Measurements from ENCODE around the gene STK17B.

Gene STK17B

DNA sequence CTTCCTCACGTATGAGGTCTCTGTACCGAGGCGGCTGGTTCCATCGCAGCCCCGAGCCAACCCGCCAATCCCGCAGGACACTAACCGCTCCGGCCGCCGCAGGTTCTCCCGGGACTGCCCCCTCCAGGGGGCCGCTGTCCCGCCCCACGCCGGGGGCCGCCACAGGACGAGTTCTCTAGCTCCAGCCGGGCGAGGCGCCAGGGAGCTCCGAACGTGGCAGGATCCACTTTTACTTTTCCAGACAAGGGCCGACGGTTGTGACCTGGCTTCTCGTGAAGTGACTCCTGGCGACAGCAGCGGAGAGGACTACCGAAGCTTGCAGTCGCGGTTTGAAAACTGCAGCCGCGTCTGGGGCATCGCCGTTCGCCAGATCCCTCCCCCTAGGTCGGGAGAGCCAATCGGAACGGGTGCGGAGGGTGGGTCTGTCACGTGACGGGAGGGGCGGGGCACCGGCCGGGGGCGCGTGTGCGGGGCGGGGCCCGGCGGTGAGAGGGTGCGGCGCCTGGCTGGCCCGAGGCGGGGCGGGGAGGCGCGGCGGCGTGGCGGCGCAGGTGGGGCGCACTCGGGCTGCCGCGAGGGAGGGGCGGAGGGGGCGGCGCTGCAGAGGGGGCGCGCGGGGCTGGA lies at the start of gene STK17B:
STK17B (minus strand) TSS at position 331 of the 624 bp plus-strand sequence. CDS start 8,195 bp downstream, outside the sequence.
- Histone ChIP-seq H3K4me1 (ENCODE audit: control insufficient read depth, low read length) (peaks cover 52% of the 10 kb centered on the region), H4K20me1 (ENCODE audit: control insufficient read depth, insufficient read depth, low read depth, low read length) (peaks cover 14% of the 10 kb centered on the region), H3K9me2 (replicated peaks; ENCODE audit: control insufficient read depth, low read length) (no peaks in the 10 kb centered on the region), H3K4me2 (ENCODE audit: low read length) (peak within 1 kb of the TSS; percentile 92), H3F3A (ENCODE audit: control insufficient read depth, insufficient read depth) (peaks cover 31% of the 10 kb centered on the region), H3K36me3 (ENCODE audit: control insufficient read depth, low read length) (peaks cover 82% of the 10 kb centered on the region), H3K79me2 (ENCODE audit: control insufficient read depth, low read length) (peaks cover 88% of the 10 kb centered on the region), H3K4me3 (ENCODE audit: low read length) (peak within 1 kb of the TSS; percentile 79), H3K27ac (ENCODE audit: low read depth, low read length) (peak within 1 kb of the TSS; percentile 99), H3K9me3 (ENCODE audit: control insufficient read depth, insufficient read depth, low read length) (no peaks in the 10 kb centered on the region), H3K27me3 (ENCODE audit: control insufficient read depth, low read length) (no peaks in the 10 kb centered on the region)
- no peak for TF ChIP-seq EZH2phosphoT487 (IDR thresholded peaks at IDR 0.05; ENCODE audit: borderline replicate concordance, low read length)
- TF ChIP-seq, protein P1, sequence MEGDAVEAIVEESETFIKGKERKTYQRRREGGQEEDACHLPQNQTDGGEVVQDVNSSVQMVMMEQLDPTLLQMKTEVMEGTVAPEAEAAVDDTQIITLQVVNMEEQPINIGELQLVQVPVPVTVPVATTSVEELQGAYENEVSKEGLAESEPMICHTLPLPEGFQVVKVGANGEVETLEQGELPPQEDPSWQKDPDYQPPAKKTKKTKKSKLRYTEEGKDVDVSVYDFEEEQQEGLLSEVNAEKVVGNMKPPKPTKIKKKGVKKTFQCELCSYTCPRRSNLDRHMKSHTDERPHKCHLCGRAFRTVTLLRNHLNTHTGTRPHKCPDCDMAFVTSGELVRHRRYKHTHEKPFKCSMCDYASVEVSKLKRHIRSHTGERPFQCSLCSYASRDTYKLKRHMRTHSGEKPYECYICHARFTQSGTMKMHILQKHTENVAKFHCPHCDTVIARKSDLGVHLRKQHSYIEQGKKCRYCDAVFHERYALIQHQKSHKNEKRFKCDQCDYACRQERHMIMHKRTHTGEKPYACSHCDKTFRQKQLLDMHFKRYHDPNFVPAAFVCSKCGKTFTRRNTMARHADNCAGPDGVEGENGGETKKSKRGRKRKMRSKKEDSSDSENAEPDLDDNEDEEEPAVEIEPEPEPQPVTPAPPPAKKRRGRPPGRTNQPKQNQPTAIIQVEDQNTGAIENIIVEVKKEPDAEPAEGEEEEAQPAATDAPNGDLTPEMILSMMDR (IDR thresholded peaks at IDR 0.05; ENCODE audit: low read depth, low read length, poor library complexity, severe bottlenecking) = no peak

DNA sequence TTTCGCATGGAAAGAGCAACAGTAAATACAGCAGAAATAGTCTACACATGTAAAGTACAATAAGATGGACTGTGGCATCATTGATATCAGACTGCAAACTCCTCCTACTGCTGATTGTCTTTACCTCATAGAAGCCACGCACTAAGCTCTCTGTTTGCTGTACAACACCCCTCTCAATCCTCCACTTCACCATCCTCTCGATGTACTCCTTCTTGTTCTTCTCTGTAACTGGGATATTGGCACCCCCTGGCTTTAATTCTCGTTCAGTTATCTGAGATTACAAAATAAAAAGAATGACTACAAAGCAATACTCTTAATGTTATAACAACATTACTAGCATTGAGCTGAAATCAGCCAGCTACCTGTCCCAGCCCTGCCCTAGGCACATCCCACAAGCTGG lies 49.3 kb upstream of the STK17B start:
- H3K9me2 ChIP-seq (replicated peaks; ENCODE audit: control insufficient read depth, low read length) = no peaks in the 10 kb centered on the region
- H3K4me2 ChIP-seq (ENCODE audit: low read length) = no peak overlapping the region
- H3K27ac ChIP-seq (ENCODE audit: low read depth, low read length) = no peak overlapping the region
- H3F3A ChIP-seq (ENCODE audit: control insufficient read depth, insufficient read depth) = no peaks in the 10 kb centered on the region
- no peaks in the 10 kb centered on the region for H4K20me1 ChIP-seq (ENCODE audit: control insufficient read depth, insufficient read depth, low read depth, low read length)
- H3K79me2 ChIP-seq (ENCODE audit: control insufficient read depth, low read length) = no peaks in the 10 kb centered on the region
- H3K27me3 ChIP-seq (ENCODE audit: control insufficient read depth, low read length) = no peaks in the 10 kb centered on the region
- no peaks in the 10 kb centered on the region for H3K36me3 ChIP-seq (ENCODE audit: control insufficient read depth, low read length)
- H3K4me3 ChIP-seq (ENCODE audit: low read length) = no peak overlapping the region
- no peaks in the 10 kb centered on the region for H3K9me3 ChIP-seq (ENCODE audit: control insufficient read depth, insufficient read depth, low read length)
- peaks cover 33% of the 10 kb centered on the region for H3K4me1 ChIP-seq (ENCODE audit: control insufficient read depth, low read length)
- TF ChIP-seq EZH2phosphoT487 (IDR thresholded peaks at IDR 0.05; ENCODE audit: borderline replicate concordance, low read length) = no peak
- TF ChIP-seq, protein P1 (IDR thresholded peaks at IDR 0.05; ENCODE audit: low read depth, low read length, poor library complexity, severe bottlenecking) = no peak

DNA sequence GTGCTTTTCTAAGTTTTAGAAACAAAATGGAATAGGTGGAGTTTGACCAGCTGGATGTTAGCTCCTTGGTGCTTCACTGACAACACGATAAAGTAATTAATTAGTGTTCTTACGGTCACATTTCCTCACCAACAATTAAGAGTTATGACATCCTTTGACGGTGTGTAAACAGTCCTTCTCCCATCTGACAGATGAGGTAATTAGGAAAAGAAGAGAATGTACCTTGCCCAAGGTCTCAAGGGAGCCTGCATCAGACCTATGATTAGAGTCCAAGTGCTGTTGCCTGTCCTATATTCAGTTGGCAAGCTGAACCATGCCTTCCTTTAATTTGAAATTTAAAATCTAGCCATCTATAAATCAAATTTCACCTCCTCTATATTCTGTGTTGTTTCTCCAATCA lies 48.3 kb upstream of the STK17B start:
- H3F3A ChIP-seq (ENCODE audit: control insufficient read depth, insufficient read depth) = peaks cover 5% of the 10 kb centered on the region; the same call in 1 of the 2 replicates
- H3K4me2 ChIP-seq (ENCODE audit: low read length) = no peak overlapping the region
- H3K36me3 ChIP-seq (ENCODE audit: control insufficient read depth, low read length) = no peaks in the 10 kb centered on the region
- no peaks in the 10 kb centered on the region for H4K20me1 ChIP-seq (ENCODE audit: control insufficient read depth, insufficient read depth, low read depth, low read length)
- no peak overlapping the region for H3K4me3 ChIP-seq (ENCODE audit: low read length)
- H3K9me2 ChIP-seq (replicated peaks; ENCODE audit: control insufficient read depth, low read length) = no peaks in the 10 kb centered on the region
- H3K27me3 ChIP-seq (ENCODE audit: control insufficient read depth, low read length) = no peaks in the 10 kb centered on the region
- H3K9me3 ChIP-seq (ENCODE audit: control insufficient read depth, insufficient read depth, low read length) = no peaks in the 10 kb centered on the region
- H3K27ac ChIP-seq (ENCODE audit: low read depth, low read length) = no peak overlapping the region
- no peak for TF ChIP-seq EZH2phosphoT487 (IDR thresholded peaks at IDR 0.05; ENCODE audit: borderline replicate concordance, low read length)
- TF ChIP-seq, protein P1 (IDR thresholded peaks at IDR 0.05; ENCODE audit: low read depth, low read length, poor library complexity, severe bottlenecking) = no peak
- no peaks in the 10 kb centered on the region for H3K79me2 ChIP-seq (ENCODE audit: control insufficient read depth, low read length)
- peaks cover 29% of the 10 kb centered on the region for H3K4me1 ChIP-seq (ENCODE audit: control insufficient read depth, low read length)
